Epithelial cell of esophagus (primary cell): ENCODE measurements around the gene ZBTB16.

Source experiments
- DNase-seq: peaks from one replicate; pipeline ENCODE4 v3.0.0; 2010; ENCODE audit warnings: low read depth
- H3K4me3 ChIP-seq: 2 replicates; pipeline ENCODE4 v1.5.1; 2011; ENCODE audit warnings: mild to moderate bottlenecking, low read length, control low read depth
- TF ChIP-seq, protein P1 (sequence below): IDR thresholded peaks from 2 replicates; pipeline ENCODE4 v1.5.1; 2011; ENCODE audit warnings: low read depth, mild to moderate bottlenecking, low read length, control low read depth, inconsistent platforms; ENCODE audit not compliant: insufficient read depth; ENCODE audit errors: missing control alignments

The ZBTB16 gene

GRCh38 chr11:114092953-114093352, 33.4 kb downstream of the ZBTB16 start:
- no peak overlapping the region for H3K4me3 ChIP-seq
- TF ChIP-seq, protein P1, sequence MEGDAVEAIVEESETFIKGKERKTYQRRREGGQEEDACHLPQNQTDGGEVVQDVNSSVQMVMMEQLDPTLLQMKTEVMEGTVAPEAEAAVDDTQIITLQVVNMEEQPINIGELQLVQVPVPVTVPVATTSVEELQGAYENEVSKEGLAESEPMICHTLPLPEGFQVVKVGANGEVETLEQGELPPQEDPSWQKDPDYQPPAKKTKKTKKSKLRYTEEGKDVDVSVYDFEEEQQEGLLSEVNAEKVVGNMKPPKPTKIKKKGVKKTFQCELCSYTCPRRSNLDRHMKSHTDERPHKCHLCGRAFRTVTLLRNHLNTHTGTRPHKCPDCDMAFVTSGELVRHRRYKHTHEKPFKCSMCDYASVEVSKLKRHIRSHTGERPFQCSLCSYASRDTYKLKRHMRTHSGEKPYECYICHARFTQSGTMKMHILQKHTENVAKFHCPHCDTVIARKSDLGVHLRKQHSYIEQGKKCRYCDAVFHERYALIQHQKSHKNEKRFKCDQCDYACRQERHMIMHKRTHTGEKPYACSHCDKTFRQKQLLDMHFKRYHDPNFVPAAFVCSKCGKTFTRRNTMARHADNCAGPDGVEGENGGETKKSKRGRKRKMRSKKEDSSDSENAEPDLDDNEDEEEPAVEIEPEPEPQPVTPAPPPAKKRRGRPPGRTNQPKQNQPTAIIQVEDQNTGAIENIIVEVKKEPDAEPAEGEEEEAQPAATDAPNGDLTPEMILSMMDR, result no peak
- DNase-seq, result no peak

DNA sequence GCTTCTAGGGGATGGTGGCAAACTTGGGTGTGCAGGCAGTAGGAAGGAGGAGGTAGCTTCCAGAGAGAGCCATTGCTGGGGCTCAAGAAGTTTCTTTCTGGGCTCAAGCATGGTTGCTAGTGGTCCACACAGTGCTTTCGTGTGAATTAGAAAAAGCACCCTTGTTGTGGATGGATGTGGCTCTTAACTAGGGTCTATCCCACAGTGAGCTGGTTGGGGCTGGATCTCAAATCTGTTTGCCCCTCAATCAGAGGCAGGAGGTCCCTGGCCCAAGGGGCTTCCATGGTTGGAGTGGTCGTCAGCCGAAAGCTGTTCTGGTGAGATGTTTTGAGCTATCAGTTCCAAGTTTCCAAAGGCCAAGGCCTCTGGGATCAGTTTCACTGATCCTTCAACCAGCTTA, 35.0 kb downstream of the ZBTB16 start:
- no peak overlapping the region for H3K4me3 ChIP-seq
- DNase-seq, result no peak
- TF ChIP-seq, protein P1, result no peak

GRCh38 chr11:114095899-114096298, 36.4 kb downstream of the ZBTB16 start:
- H3K4me3 ChIP-seq, result no peak overlapping the region
- no peak for DNase-seq
- TF ChIP-seq, protein P1, result no peak

GRCh38 chr11:114097832-114098231, 38.3 kb downstream of the ZBTB16 start:
- TF ChIP-seq, protein P1, result no peak
- no peak for DNase-seq
- no peak overlapping the region for H3K4me3 ChIP-seq

DNA sequence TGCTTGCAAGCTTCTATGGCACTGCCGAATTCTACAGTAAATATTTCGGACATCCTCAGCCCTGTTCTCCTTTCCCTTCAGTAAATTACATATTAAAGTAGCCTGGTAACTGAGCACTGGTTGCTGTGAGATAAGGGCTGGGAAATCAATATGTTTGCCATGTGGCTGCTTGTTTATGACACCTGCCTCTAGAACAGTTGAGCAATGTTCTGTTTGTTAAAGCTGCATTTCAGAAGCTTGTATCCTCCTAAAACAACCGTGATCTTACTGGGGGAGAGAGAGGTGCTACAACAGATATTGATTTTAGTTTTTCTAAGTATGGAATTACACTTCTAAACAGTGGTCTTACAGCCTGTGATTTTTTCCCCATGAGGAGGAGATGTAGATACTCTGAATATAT, 39.4 kb downstream of the ZBTB16 start:
- DNase-seq, result no peak
- H3K4me3 ChIP-seq, result no peak overlapping the region
- TF ChIP-seq, protein P1, result no peak

GRCh38 chr11:114099392-114100178, 40.1 kb downstream of the ZBTB16 start:
- H3K4me3 ChIP-seq, result no peak overlapping the region
- TF ChIP-seq, protein P1, result no peak
- DNase-seq, result no peak
